Measurements from ENCODE around the gene CCDC88C.
"Not testable (repeated sequence)": the region's sequence is repeated elsewhere in the genome, so short reads cannot be mapped to it uniquely, and the experiment has no call there.

Gene CCDC88C

DNA sequence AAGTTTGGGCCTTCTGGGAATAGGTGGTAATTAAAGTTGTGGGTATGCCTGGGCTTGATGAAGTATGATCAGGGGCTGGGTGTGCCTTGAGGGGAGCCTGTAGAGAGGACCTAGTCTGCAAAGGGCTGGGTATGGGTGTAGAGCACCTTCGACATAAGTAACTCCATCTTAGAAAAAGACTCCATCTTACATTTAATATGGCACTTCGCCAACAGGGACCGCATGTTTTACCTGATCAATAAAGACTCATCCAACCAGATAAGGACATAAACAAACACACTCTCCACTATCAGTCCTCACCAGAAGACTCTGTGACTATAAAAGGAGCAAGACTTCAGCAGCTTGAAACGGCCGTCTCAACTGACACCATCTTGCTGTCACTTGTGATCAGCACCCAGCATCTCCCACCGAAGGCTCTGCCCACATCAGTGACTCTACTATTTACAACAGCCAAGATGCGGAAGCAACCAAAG lies 149.6 kb downstream of the CCDC88C start:
- Histone ChIP-seq H3K27me3 (ENCODE audit: control insufficient read depth, insufficient read depth, low read length) (peaks cover 3% of the 10 kb centered on the region), H3K4me1 (ENCODE audit: control insufficient read depth, insufficient read depth, low read length) (no peaks in the 10 kb centered on the region), H3K9ac (ENCODE audit: low read length) (no peak overlapping the region), H3K36me3 (ENCODE audit: control insufficient read depth, insufficient read depth, low read length) (peaks cover 6% of the 10 kb centered on the region), H3K27ac (ENCODE audit: low read depth, low read length) (no peak overlapping the region), H3K4me3 (ENCODE audit: low read length) (no peak overlapping the region)

DNA sequence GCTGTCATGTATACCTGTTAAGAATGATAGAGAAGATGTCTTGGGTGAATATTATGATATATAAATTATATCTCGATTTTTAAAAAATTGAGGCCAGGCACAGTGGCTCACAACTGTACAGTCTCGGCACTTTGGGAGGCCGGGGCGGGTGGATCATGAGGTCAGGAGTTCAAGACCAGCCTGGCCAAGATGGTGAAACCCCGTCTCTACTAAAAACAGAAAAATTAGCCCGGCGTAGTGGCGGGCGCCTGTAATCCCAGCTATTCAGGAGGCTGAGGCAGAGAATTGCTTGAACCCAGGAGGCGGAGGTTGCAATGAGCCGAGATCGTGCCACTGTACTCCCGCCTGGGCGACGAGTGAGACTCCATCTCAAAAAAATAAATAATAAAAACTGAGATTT lies 151.3 kb downstream of the CCDC88C start:
- not testable (repeated sequence) for H3K36me3 ChIP-seq (ENCODE audit: control insufficient read depth, insufficient read depth, low read length); H3K4me1 ChIP-seq (ENCODE audit: control insufficient read depth, insufficient read depth, low read length); H3K27me3 ChIP-seq (ENCODE audit: control insufficient read depth, insufficient read depth, low read length); H3K27ac ChIP-seq (ENCODE audit: low read depth, low read length); H3K9ac ChIP-seq (ENCODE audit: low read length); H3K4me3 ChIP-seq (ENCODE audit: low read length)

DNA sequence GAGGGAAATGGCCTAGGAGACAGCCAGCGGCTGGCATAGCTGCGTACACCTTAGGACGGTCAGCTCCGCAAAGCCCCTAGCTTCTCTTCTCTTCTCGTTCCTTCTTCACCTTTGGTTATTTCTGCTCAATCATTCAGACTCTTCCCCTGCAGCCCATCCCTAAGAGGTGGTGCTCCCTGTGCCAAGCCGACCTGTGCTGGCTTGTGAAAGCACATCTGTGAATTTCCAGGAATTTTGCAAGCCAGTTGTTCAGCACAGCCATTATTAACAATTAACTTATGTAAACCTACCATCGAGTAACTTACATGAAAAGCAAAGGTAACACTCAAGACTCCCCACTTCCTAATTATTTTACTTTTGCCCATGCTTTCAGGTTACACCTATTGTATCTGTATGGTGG lies 152.2 kb downstream of the CCDC88C start:
- H3K9ac ChIP-seq (ENCODE audit: low read length) = no peak overlapping the region
- H3K27me3 ChIP-seq (ENCODE audit: control insufficient read depth, insufficient read depth, low read length) = peaks cover 3% of the 10 kb centered on the region
- no peaks in the 10 kb centered on the region for H3K4me1 ChIP-seq (ENCODE audit: control insufficient read depth, insufficient read depth, low read length)
- H3K27ac ChIP-seq (ENCODE audit: low read depth, low read length) = no peak overlapping the region
- H3K36me3 ChIP-seq (ENCODE audit: control insufficient read depth, insufficient read depth, low read length) = no peaks in the 10 kb centered on the region
- H3K4me3 ChIP-seq (ENCODE audit: low read length) = no peak overlapping the region

DNA sequence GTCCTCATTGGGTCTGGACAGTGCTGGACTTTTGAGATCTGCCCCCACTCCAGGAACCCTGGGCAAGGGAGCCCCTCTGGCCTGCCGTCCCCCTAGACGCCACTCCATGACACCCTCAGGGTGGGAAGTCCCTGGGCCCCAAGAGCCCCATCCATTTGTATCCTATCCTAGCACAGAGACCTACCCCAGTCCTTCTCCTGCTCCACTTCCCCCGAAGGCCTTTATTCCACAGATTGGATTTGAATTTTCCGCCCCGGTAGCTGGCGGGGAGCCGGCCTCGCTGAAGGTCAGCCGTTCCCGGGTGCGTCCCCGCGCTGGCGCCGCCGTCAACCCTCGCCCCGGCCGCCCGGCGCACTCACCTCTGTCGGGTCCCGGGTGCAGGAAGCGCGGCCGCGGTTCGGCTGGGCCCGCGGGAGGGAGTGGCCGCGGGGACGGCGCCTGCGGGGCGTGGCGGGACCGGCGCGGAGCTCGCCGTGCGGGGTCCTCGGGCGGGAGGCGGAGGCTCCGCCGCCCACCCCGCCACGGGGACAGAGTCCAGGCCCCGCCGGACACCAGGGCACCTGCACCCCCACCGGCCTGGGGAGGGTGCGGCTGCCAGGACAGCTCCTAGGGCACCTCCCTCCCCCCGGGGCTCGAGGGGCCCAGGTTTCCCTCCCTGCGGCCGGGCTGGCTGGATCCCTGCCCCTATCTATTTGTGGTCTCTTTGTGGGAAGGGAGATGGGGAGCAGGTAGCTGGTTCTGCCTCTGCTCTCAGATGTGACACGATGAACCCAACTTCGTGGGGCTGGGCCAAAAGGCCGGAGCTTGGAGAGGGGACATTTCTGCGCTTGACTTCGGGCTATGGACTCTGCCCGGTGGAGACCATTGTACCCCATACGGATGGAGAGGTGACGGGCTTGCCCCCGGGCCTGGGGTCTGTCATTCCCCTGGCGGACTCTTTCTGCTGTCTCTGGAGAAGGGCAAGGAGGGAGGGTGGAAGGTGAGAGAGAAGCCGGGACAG lies 153.2 kb downstream of the CCDC88C start:
- H3K4me1 ChIP-seq (ENCODE audit: control insufficient read depth, insufficient read depth, low read length) = no peaks in the 10 kb centered on the region
- H3K9ac ChIP-seq (ENCODE audit: low read length) = no peak overlapping the region
- no peaks in the 10 kb centered on the region for H3K36me3 ChIP-seq (ENCODE audit: control insufficient read depth, insufficient read depth, low read length)
- peaks cover 3% of the 10 kb centered on the region for H3K27me3 ChIP-seq (ENCODE audit: control insufficient read depth, insufficient read depth, low read length)
- H3K27ac ChIP-seq (ENCODE audit: low read depth, low read length) = no peak overlapping the region
- peak overlapping the region; percentile 42 for H3K4me3 ChIP-seq (ENCODE audit: low read length)

DNA sequence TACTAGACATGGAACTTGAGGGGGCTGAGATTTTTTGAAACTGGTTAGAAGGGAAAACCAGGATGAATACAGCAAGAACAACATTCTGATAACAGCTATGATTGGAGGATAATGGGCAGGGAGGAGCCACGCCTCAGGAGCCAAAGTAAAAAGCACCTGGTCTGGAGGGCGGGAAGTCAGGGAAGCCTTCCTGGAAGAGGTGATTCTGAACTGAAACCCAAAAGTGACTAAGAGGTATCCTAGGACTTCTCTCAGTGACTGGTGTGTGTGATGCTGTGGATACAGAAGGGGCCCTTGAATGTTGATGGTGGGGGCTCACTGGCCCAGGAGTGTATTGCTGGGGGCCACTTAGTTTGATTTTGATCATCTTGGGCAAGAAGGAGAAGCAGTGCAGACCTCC lies 154.3 kb downstream of the CCDC88C start:
- H3K4me1 ChIP-seq (ENCODE audit: control insufficient read depth, insufficient read depth, low read length) = no peaks in the 10 kb centered on the region
- H3K27ac ChIP-seq (ENCODE audit: low read depth, low read length) = no peak overlapping the region
- H3K27me3 ChIP-seq (ENCODE audit: control insufficient read depth, insufficient read depth, low read length) = peaks cover 3% of the 10 kb centered on the region
- H3K4me3 ChIP-seq (ENCODE audit: low read length) = no peak overlapping the region
- H3K36me3 ChIP-seq (ENCODE audit: control insufficient read depth, insufficient read depth, low read length) = no peaks in the 10 kb centered on the region
- H3K9ac ChIP-seq (ENCODE audit: low read length) = no peak overlapping the region

DNA sequence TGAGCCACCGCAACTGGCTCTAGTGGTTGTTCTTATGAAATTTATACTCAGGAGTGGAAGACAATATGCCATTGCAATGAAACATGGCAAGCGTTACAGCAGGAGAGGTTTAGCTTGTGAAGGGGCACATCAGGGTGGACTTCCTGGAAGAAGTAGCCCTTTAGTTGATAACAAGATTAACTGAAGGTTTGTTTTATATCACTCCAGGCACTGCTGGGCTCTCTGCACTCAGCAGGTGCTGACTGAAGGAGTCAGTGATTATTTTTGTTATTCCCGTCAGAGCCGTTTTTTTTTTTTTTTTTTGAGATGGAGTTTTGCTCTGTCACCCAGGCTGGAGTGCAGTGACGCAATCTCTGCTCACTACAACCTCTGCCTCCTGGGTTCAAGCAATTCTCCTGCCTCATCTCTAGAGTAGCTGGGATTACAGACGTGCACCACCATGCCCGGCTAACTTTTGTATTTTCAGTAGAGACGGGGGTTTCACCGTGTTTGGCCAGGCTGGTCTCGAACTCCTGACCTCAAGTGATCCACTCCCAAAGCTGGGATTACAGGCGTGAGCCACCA lies 155.6 kb downstream of the CCDC88C start:
- Histone ChIP-seq H3K27ac (ENCODE audit: low read depth, low read length) (no peak overlapping the region), H3K36me3 (ENCODE audit: control insufficient read depth, insufficient read depth, low read length) (no peaks in the 10 kb centered on the region), H3K4me1 (ENCODE audit: control insufficient read depth, insufficient read depth, low read length) (no peaks in the 10 kb centered on the region), H3K27me3 (ENCODE audit: control insufficient read depth, insufficient read depth, low read length) (peaks cover 3% of the 10 kb centered on the region), H3K9ac (ENCODE audit: low read length) (no peak overlapping the region), H3K4me3 (ENCODE audit: low read length) (no peak overlapping the region)

DNA sequence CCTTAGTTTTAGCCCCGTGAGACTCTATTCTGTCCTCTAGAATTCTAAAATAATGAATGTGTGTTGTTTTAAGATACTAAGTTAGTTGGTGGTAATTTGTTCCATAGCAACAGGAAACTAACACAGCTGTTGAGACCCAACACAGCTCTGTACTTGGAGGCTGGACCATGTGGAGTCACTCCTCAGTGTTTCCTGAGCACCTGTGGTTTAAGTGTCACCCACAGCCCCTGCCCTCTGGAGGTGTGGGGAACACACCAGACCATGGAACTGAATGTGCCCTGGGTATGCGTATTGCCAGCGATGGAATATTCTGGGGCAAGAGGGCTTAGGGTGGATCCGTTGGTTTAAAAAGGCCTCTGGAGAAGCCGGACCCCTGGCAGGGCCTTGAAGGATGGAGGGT lies 156.5 kb downstream of the CCDC88C start:
- Histone ChIP-seq H3K4me1 (ENCODE audit: control insufficient read depth, insufficient read depth, low read length) (peaks cover 8% of the 10 kb centered on the region), H3K9ac (ENCODE audit: low read length) (no peak overlapping the region), H3K4me3 (ENCODE audit: low read length) (no peak overlapping the region), H3K27ac (ENCODE audit: low read depth, low read length) (no peak overlapping the region), H3K27me3 (ENCODE audit: control insufficient read depth, insufficient read depth, low read length) (peaks cover 3% of the 10 kb centered on the region), H3K36me3 (ENCODE audit: control insufficient read depth, insufficient read depth, low read length) (no peaks in the 10 kb centered on the region)

DNA sequence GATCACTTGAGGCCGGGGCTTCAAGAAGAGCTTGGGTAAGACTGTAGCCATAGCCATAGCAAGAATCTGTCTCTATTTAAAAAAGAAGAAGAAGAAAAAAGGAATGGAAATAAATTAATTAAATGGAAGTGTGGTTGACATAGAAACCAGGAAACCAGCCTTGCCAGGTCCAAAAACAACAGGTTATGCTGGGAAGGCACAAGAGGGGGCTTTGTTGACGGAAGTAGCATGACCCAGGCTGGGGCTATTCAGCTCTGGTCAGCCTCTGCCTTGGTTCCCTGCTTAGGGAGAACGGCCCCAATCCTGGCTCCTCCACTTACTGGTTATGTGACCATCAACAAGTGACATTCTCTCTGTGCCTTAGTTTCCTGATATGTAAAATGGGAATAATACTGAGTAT lies 158.7 kb downstream of the CCDC88C start:
- Histone ChIP-seq H3K9ac (ENCODE audit: low read length) (no peak overlapping the region), H3K27ac (ENCODE audit: low read depth, low read length) (no peak overlapping the region), H3K4me3 (ENCODE audit: low read length) (no peak overlapping the region), H3K4me1 (ENCODE audit: control insufficient read depth, insufficient read depth, low read length) (peaks cover 10% of the 10 kb centered on the region), H3K36me3 (ENCODE audit: control insufficient read depth, insufficient read depth, low read length) (no peaks in the 10 kb centered on the region), H3K27me3 (ENCODE audit: control insufficient read depth, insufficient read depth, low read length) (peaks cover under 1% of the 10 kb centered on the region)

DNA sequence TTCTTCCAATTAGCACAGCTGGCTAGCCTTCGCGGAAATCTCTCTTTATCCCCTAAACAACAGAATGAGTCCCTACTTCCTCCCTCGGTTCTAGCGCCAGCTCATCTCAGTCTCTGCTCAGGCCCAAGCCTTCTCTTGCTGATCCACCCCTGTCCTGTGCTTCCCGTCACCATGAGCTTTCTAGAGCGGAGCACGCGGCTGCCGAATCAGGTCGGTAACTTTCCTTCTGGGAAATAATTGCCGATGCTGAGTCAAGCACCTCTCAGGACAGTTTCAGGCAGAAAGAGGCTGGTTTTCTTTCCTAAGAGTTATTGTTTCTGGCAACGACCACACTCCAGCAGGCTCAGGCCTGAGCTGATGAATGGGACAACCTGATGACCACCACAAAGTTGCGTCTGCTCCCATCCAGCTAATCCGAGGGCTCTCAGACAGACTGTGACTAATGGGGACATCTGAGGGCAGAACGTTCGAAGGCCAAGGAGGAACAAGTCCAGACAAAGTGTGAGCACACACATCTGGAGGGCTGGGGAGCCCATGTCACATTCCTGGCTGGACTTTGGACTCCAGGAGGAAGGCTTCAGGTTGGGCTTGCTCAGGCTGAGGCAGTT lies 159.5 kb downstream of the CCDC88C start:
- Histone ChIP-seq H3K9ac (ENCODE audit: low read length) (no peak overlapping the region), H3K27me3 (ENCODE audit: control insufficient read depth, insufficient read depth, low read length) (no peaks in the 10 kb centered on the region), H3K4me1 (ENCODE audit: control insufficient read depth, insufficient read depth, low read length) (peaks cover 10% of the 10 kb centered on the region), H3K4me3 (ENCODE audit: low read length) (no peak overlapping the region), H3K36me3 (ENCODE audit: control insufficient read depth, insufficient read depth, low read length) (no peaks in the 10 kb centered on the region), H3K27ac (ENCODE audit: low read depth, low read length) (peak overlapping the region; percentile 65)

DNA sequence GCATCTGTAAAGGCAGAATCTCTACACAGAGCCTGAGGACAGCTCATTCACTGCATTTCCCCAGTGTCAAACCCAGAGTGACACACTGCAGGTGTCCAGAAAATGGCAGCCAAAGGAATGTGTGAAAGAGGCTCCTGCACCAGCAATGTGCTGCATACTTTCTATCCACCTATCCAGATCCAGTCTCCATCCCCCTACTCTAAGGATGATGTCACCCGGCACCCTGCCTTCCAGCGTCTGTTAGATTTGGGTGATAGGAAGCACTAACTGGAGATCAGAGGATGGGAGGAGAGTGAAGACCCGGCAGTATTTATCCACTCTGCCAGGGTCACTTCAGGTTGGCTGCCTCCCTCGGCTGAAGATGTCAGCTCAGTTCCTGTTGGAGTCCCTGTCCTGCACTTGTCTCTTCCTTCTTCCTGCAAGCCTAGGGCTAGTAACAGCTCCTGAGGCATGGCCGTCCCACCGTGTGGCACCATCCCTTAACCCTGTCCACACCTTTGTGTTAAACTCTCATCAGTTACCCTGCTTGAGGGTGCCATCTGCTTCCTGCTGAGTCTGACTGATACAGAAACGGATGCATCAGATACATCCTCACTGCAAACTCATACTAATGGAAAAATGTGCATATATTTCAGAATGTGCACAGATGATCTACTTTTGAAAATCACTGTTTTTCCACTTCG lies 160.2 kb downstream of the CCDC88C start:
- Histone ChIP-seq H3K27me3 (ENCODE audit: control insufficient read depth, insufficient read depth, low read length) (no peaks in the 10 kb centered on the region), H3K27ac (ENCODE audit: low read depth, low read length) (peak overlapping the region; percentile 65), H3K36me3 (ENCODE audit: control insufficient read depth, insufficient read depth, low read length) (no peaks in the 10 kb centered on the region), H3K9ac (ENCODE audit: low read length) (no peak overlapping the region), H3K4me3 (ENCODE audit: low read length) (no peak overlapping the region), H3K4me1 (ENCODE audit: control insufficient read depth, insufficient read depth, low read length) (peaks cover 14% of the 10 kb centered on the region)

DNA sequence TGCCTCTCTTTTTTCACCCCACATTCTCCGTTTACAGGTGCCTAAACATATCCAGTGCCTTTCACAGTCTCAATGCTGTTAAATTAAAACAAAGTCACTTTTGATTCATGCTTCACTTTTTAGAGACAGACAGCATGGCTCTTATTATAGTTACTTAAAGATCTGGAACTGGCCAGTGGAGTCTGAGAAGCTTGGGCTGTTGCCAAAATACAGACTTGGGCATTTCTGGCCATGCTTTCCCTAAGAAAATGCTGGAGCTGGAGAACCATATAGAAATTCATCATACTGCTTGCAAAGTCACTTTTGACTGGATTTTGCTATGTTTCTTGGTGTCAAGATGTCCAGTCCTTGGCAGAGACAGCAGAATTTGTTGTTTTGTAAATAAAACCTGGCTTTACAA lies 161.0 kb downstream of the CCDC88C start:
- Histone ChIP-seq H3K4me3 (ENCODE audit: low read length) (no peak overlapping the region), H3K27ac (ENCODE audit: low read depth, low read length) (peak overlapping the region; percentile 16), H3K4me1 (ENCODE audit: control insufficient read depth, insufficient read depth, low read length) (peaks cover 14% of the 10 kb centered on the region), H3K36me3 (ENCODE audit: control insufficient read depth, insufficient read depth, low read length) (no peaks in the 10 kb centered on the region), H3K27me3 (ENCODE audit: control insufficient read depth, insufficient read depth, low read length) (no peaks in the 10 kb centered on the region), H3K9ac (ENCODE audit: low read length) (no peak overlapping the region)

DNA sequence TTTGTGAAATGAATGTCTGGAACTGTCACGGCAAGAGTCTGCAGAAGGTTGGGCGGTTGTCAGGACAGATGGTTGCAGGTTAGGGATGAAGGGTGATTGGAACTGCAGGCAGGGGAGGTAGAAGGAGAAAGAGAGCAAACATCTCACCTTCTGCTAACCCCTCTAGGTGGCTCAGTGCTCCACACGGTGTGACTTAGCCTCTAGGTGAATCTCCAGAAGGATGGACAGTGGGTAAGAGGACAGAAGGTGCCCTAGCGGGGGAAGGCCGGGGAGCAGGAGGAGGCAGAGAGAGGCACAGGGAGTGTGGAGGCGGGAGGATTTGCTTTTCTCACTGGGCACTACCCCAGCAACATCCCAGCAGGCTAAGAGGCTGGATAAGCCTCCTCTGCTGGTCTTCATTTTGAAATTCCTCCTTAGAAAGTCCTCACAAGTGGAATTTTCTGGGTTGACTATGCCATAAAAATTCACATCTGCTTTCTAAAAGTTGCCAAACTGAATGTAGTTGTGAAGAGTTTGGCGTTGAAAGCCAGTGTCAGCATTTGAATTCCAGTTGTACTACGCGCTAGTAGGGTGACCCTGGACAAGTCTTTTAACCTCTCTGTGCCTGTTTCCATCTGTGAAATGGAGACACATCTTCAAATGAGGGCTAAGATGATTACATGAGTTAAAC lies 162.5 kb downstream of the CCDC88C start:
- Histone ChIP-seq H3K27me3 (ENCODE audit: control insufficient read depth, insufficient read depth, low read length) (no peaks in the 10 kb centered on the region), H3K27ac (ENCODE audit: low read depth, low read length) (no peak overlapping the region), H3K9ac (ENCODE audit: low read length) (no peak overlapping the region), H3K4me1 (ENCODE audit: control insufficient read depth, insufficient read depth, low read length) (peaks cover 14% of the 10 kb centered on the region), H3K4me3 (ENCODE audit: low read length) (no peak overlapping the region), H3K36me3 (ENCODE audit: control insufficient read depth, insufficient read depth, low read length) (no peaks in the 10 kb centered on the region)

Data from rectal smooth muscle tissue (tissue), 1 donor.